ENCODE results near the gene DOLPP1. TPM values are rescaled to one million over a fixed set of nuclear protein-coding genes. Genes with fewer than 3 reads are reported as not detected.

DOLPP1 gene
- total RNA-seq, 4 donors from 2014 or later: 7.5 to 14.0 (median 10.7) TPM

GRCh38 chr9:129100383-129101169, 19.7 kb downstream of the DOLPP1 start:
- 69 to 74% methylated on average over 11 to 19 of the region's 28 CpGs for WGBS, 2 donors
- H3K4me3 ChIP-seq (ENCODE audit: low read depth, poor library complexity, severe bottlenecking): no peak overlapping the region
- intact Hi-C loops (cut with DNase I; ENCODE audit: low total_unique reads): no loop called here
- no peak for TF ChIP-seq POLR2A (IDR thresholded peaks at IDR 0.05)
- no peak for TF ChIP-seq CTCF (IDR thresholded peaks at IDR 0.05)
- no peak for DNase-seq (ENCODE audit: low spot score in 2 of 2)

- intact Hi-C loops (cut with DNase I; ENCODE audit: low total_unique reads): no loop called here
- TF ChIP-seq POLR2A (IDR thresholded peaks at IDR 0.05) (no peak), CTCF (IDR thresholded peaks at IDR 0.05) (no peak)
- no peak for DNase-seq (ENCODE audit: low spot score in 2 of 2)
- H3K4me3 ChIP-seq (ENCODE audit: low read depth, poor library complexity, severe bottlenecking): no peak overlapping the region
- WGBS, 2 donors: 93 to 94% methylated on average over 7 of the region's 7 CpGs
Observed at GRCh38 chr9:129101279-129101678, 20.4 kb downstream of the DOLPP1 start.

- intact Hi-C loops (cut with DNase I; ENCODE audit: low total_unique reads): no loop called here
- no peak overlapping the region for H3K4me3 ChIP-seq (ENCODE audit: low read depth, poor library complexity, severe bottlenecking)
- TF ChIP-seq CTCF (IDR thresholded peaks at IDR 0.05): no peak
- no peak for TF ChIP-seq POLR2A (IDR thresholded peaks at IDR 0.05)
- WGBS, 2 donors: 80 to 88% methylated on average over 10 to 12 of the region's 13 CpGs
- DNase-seq (ENCODE audit: low spot score in 2 of 2): no peak
Observed at GRCh38 chr9:129102095-129102525, 21.2 kb downstream of the DOLPP1 start.

GRCh38 chr9:129102791-129103594, 22.1 kb downstream of the DOLPP1 start:
- TF ChIP-seq POLR2A (IDR thresholded peaks at IDR 0.05) (no peak), CTCF (IDR thresholded peaks at IDR 0.05) (no peak)
- H3K4me3 ChIP-seq (ENCODE audit: low read depth, poor library complexity, severe bottlenecking): no peak overlapping the region
- WGBS, 2 donors: 36 to 38% methylated on average over 10 to 12 of the region's 14 CpGs
- intact Hi-C loops (cut with DNase I; ENCODE audit: low total_unique reads): no loop called here
- peak; percentile 31 to 89 for DNase-seq (ENCODE audit: low spot score in 2 of 2)

GRCh38 chr9:129103595-129103965, 22.7 kb downstream of the DOLPP1 start:
- no peak overlapping the region for H3K4me3 ChIP-seq (ENCODE audit: low read depth, poor library complexity, severe bottlenecking)
- TF ChIP-seq POLR2A (IDR thresholded peaks at IDR 0.05): no peak
- TF ChIP-seq CTCF (IDR thresholded peaks at IDR 0.05): no peak
- no peak for DNase-seq (ENCODE audit: low spot score in 2 of 2)
- intact Hi-C loops (cut with DNase I; ENCODE audit: low total_unique reads): no loop called here
- WGBS, 2 donors: 82 to 90% methylated on average over 2 to 4 of the region's 4 CpGs

Data from lower leg skin (tissue), 4 donors.